Activated CD8-positive, alpha-beta T cell treated with anti-CD3 and anti-CD28 coated beads for 36 hours (primary cell): Measurements from ENCODE around the gene LNX1. TPM values are rescaled to one million over a fixed set of nuclear protein-coding genes. Genes with fewer than 3 reads are reported as not detected.

Source experiments
- ATAC-seq: fragments of 200-7000 bp; cut with Tn5 transposase; one replicate; pipeline ENCODE4 v1.10.0; 2021; ENCODE audit warnings: mild to moderate bottlenecking, moderate library complexity
- CTCF ChIA-PET: fragments of 350-600 bp; sonication (Branson Sonifier 250); formaldehyde crosslinking; loops from one replicate; lab custom pipeline; 2021; ENCODE audit warnings: antibody characterized with exemption; lab: Charles Lee
- POLR2A ChIA-PET: fragments of 350-600 bp; sonication (Branson Sonifier 250); formaldehyde crosslinking; loops from one replicate; lab custom pipeline; 2021; ENCODE audit warnings: antibody characterized with exemption; lab: Charles Lee
- DNase-seq: peaks from one replicate; pipeline ENCODE4 v3.0.0-alpha.2; 2020
- H3K27ac Mint-ChIP-seq: one replicate; pipeline ENCODE4 v1.8.0; 2021; ENCODE audit warnings: mild to moderate bottlenecking, mixed read lengths
- H3K27me3 Mint-ChIP-seq: one replicate; pipeline ENCODE4 v1.8.0; 2021; ENCODE audit warnings: mixed read lengths
- H3K36me3 Mint-ChIP-seq: one replicate; pipeline ENCODE4 v1.8.0; 2021; ENCODE audit warnings: low read depth, mixed read lengths
- H3K4me1 Mint-ChIP-seq: one replicate; pipeline ENCODE4 v1.8.0; 2021; ENCODE audit warnings: low read depth, mixed read lengths
- H3K4me3 Mint-ChIP-seq: one replicate; pipeline ENCODE4 v1.8.0; 2021; ENCODE audit warnings: mild to moderate bottlenecking, moderate library complexity, mixed read lengths
- H3K9me3 Mint-ChIP-seq: one replicate; pipeline ENCODE4 v1.8.0; 2021; ENCODE audit warnings: mixed read lengths
- intact Hi-C: fragments of 100-400 bp; cut with micrococcal nuclease; formaldehyde crosslinking; loops from one replicate; pipeline ENCODE4 v1.10.0; 2022
- total RNA-seq, 2 experiments: library from RNA; stranded (reverse); gene quantifications; one replicate each; pipeline ENCODE4 v1.2.3, GENCODE V29; 2021
- TF ChIP-seq, protein P1 (sequence below): fragments of 200-600 bp; IDR thresholded peaks from one replicate; pipeline ENCODE4 v1.8.0; 2022; ENCODE audit warnings: antibody characterized with exemption, mild to moderate bottlenecking

LNX1 gene
- total RNA-seq, 2 experiments from 2014 or later = not detected

DNA sequence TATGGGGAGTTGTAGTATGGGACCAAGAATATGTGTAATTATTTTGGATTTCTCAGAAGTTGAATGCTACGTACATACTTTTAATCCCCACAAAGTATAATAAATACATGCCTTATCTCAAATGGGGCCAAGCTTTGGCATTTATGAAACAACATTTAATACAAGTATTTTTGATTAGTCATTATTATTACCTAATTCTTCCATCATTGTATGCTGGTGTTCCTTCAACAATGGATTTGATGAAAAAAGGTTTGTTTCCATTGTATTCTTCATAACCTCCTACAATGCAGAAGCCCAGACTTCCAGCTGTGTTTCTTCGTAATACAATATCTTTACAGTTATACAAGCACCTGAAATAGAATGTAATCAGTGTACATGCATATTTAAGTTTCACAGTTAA lies 130.0 kb downstream of the LNX1 start:
- H3K4me1 Mint-ChIP-seq = no peaks in the 10 kb centered on the region
- no peaks in the 10 kb centered on the region for H3K27me3 Mint-ChIP-seq
- TF ChIP-seq, protein P1, sequence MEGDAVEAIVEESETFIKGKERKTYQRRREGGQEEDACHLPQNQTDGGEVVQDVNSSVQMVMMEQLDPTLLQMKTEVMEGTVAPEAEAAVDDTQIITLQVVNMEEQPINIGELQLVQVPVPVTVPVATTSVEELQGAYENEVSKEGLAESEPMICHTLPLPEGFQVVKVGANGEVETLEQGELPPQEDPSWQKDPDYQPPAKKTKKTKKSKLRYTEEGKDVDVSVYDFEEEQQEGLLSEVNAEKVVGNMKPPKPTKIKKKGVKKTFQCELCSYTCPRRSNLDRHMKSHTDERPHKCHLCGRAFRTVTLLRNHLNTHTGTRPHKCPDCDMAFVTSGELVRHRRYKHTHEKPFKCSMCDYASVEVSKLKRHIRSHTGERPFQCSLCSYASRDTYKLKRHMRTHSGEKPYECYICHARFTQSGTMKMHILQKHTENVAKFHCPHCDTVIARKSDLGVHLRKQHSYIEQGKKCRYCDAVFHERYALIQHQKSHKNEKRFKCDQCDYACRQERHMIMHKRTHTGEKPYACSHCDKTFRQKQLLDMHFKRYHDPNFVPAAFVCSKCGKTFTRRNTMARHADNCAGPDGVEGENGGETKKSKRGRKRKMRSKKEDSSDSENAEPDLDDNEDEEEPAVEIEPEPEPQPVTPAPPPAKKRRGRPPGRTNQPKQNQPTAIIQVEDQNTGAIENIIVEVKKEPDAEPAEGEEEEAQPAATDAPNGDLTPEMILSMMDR = no peak
- peaks cover 30% of the 10 kb centered on the region for H3K36me3 Mint-ChIP-seq
- no peak for DNase-seq
- intact Hi-C loops = no loop called here
- no peak overlapping the region for H3K27ac Mint-ChIP-seq
- POLR2A ChIA-PET = no interaction called here
- ATAC-seq = no peak
- no peak overlapping the region for H3K4me3 Mint-ChIP-seq
- CTCF ChIA-PET = interaction anchor here (0.8 kb wide), 1 partner anchor 773 kb away, joined by 3 read pairs; no protein-coding TSS in a partner anchor
- H3K9me3 Mint-ChIP-seq = peaks cover 2% of the 10 kb centered on the region

DNA sequence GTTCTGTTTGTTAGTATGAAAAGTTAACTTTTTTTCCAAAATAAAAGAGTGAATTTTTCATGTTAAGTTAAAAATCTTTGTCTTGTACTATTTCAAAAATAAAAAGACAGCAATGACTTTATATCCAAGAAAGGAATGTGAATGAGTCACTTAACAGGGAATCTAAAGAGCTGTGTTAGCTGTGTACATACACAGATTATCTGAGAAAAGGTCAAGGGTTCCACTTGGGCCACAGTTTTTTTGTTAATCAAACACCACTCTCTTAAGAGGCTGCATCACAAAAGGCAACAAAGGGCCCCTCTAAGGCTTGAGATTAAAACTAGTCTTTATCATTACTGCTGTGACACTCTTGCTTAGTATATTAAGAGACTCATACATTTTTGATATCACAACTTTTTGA lies 131.7 kb downstream of the LNX1 start:
- intact Hi-C loops = no loop called here
- H3K27me3 Mint-ChIP-seq = no peaks in the 10 kb centered on the region
- peaks cover 46% of the 10 kb centered on the region for H3K36me3 Mint-ChIP-seq
- H3K4me3 Mint-ChIP-seq = no peak overlapping the region
- TF ChIP-seq, protein P1 = no peak
- H3K9me3 Mint-ChIP-seq = no peaks in the 10 kb centered on the region
- ChIA-PET POLR2A (no interaction called here), CTCF (interaction anchor here (1.3 kb wide), 1 partner anchor 774 kb away, joined by 3 read pairs; no protein-coding TSS in a partner anchor)
- no peaks in the 10 kb centered on the region for H3K4me1 Mint-ChIP-seq
- DNase-seq (no peak), ATAC-seq (no peak)
- H3K27ac Mint-ChIP-seq = no peak overlapping the region

DNA sequence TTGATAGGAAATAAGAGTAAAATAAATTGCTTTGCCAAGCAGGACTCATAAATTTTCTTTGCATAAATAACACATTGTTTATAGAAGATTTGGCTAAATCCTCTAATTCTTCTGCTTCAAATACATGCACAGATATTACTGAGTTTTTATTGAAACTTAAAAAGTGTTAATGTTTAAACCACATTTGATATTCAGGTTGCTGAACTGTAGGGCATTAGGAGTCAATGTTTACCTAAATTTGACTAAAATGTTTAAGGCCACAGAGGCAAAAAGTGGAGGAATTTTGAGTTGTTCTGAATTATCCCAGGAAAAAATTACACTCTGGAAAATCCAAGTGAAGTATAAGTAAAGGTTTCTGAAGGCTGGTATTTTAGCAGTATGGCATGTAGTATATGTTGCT lies 135.1 kb downstream of the LNX1 start:
- ChIA-PET POLR2A (no interaction called here), CTCF (no interaction called here)
- DNase-seq = no peak
- Mint-ChIP-seq H3K27me3 (no peaks in the 10 kb centered on the region), H3K4me1 (no peaks in the 10 kb centered on the region), H3K36me3 (peaks cover 47% of the 10 kb centered on the region), H3K27ac (no peak overlapping the region), H3K4me3 (no peak overlapping the region), H3K9me3 (no peaks in the 10 kb centered on the region)
- ATAC-seq = no peak
- intact Hi-C loops = no loop called here
- TF ChIP-seq, protein P1 = no peak

DNA sequence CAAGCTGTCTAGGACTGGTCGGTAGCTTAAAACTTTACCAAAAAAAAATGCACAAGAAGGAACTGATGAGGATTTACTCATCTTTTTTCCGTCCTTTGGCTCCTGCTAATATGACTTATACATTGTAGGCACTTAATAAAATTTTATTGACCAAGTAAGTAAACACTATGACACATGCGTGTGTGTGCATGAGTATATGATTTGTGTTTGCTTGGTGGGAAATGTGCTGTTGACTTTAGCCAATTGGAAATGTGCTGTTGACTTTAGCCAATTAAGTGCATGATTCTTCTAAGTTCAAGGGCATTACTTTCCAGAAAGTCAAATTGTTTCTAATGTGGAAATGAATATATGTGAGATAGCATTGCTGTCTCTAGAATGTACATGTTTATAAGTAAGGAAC lies 135.5 kb downstream of the LNX1 start:
- TF ChIP-seq, protein P1 = no peak
- DNase-seq (no peak), ATAC-seq (no peak)
- ChIA-PET POLR2A (no interaction called here), CTCF (interaction anchor here (1.4 kb wide), 1 partner anchor 9 kb away, joined by 6 read pairs; no protein-coding TSS in a partner anchor)
- H3K4me1 Mint-ChIP-seq = peaks cover under 1% of the 10 kb centered on the region
- peaks cover 46% of the 10 kb centered on the region for H3K36me3 Mint-ChIP-seq
- intact Hi-C loops = no loop called here
- no peak overlapping the region for H3K27ac Mint-ChIP-seq
- no peak overlapping the region for H3K4me3 Mint-ChIP-seq
- no peaks in the 10 kb centered on the region for H3K9me3 Mint-ChIP-seq
- no peaks in the 10 kb centered on the region for H3K27me3 Mint-ChIP-seq

DNA sequence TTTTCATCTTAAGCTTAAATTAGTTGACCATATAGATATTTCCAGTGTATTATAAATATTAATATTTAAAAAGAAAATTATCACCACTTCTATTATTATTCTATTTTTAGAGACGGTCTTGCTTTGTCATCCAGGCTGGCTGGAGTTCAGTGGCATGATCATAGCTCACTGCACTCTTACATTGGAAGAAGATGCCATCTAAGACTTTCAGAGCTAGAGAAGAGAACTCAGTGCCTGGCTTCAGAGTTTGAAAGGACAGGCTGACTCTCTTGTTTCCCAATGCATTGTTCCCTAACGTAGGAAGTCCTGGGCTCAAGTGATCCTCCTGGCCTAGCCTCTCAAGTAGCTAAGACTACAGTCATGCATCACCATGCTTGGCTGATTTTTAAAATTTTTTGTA lies 137.9 kb downstream of the LNX1 start:
- intact Hi-C loops = no loop called here
- Mint-ChIP-seq H3K27me3 (no peaks in the 10 kb centered on the region), H3K4me3 (no peak overlapping the region), H3K9me3 (no peaks in the 10 kb centered on the region), H3K36me3 (peaks cover 37% of the 10 kb centered on the region), H3K27ac (no peak overlapping the region), H3K4me1 (peaks cover 4% of the 10 kb centered on the region)
- POLR2A ChIA-PET = no interaction called here
- no peak for ATAC-seq
- TF ChIP-seq, protein P1 = no peak
- DNase-seq = no peak
- CTCF ChIA-PET = no interaction called here
